MM.1S (cell line): Measurements from ENCODE around the gene TNF.

ENCODE experiments used
- DNase-seq: peaks from one replicate; pipeline ENCODE4 v3.0.0-alpha.2; 2015
- H2AFZ ChIP-seq: fragments of 300-600 bp; sonication (generic); 2 replicates; pipeline ENCODE4 v1.6.0; 2016; ENCODE audit warnings: antibody characterized with exemption, low read length
- H3F3A ChIP-seq: fragments of 300-600 bp; sonication (generic); 2 replicates; pipeline ENCODE4 v1.6.1; 2016; ENCODE audit warnings: mild to moderate bottlenecking, antibody characterized with exemption, low read length, moderate library complexity, mixed read lengths; ENCODE audit not compliant: insufficient read depth
- H3K27ac ChIP-seq: fragments of 300-600 bp; sonication (generic); 2 replicates; pipeline ENCODE4 v1.5.1; 2016; ENCODE audit warnings: mild to moderate bottlenecking, low read length
- H3K27me3 ChIP-seq: fragments of 300-600 bp; sonication (generic); replicated peaks from 2 replicates; pipeline ENCODE4 v1.6.0; 2016; ENCODE audit warnings: low read length; ENCODE audit not compliant: insufficient read depth
- H3K36me3 ChIP-seq: fragments of 300-600 bp; sonication (generic); replicated peaks from 2 replicates; pipeline ENCODE4 v1.6.1; 2016; ENCODE audit warnings: mild to moderate bottlenecking, low read length, mixed read lengths; ENCODE audit not compliant: insufficient read depth
- H3K4me1 ChIP-seq: fragments of 300-600 bp; sonication (generic); 2 replicates; pipeline ENCODE4 v1.6.1; 2016; ENCODE audit warnings: low read length, mixed read lengths
- H3K4me2 ChIP-seq: fragments of 300-600 bp; sonication (generic); 2 replicates; pipeline ENCODE4 v1.6.0; 2016; ENCODE audit warnings: low read depth, low read length
- H3K4me3 ChIP-seq: fragments of 300-600 bp; sonication (generic); 2 replicates; pipeline ENCODE4 v1.5.1; 2016; ENCODE audit warnings: low read length, mixed read lengths
- H3K79me2 ChIP-seq: fragments of 300-600 bp; sonication (generic); 2 replicates; pipeline ENCODE4 v1.6.1; 2016; ENCODE audit warnings: mixed run types, low read length, mixed read lengths
- H3K9ac ChIP-seq: fragments of 300-600 bp; sonication (generic); 2 replicates; pipeline ENCODE4 v1.6.1; 2016; ENCODE audit warnings: low read length, mixed read lengths
- H3K9me2 ChIP-seq: fragments of 300-600 bp; sonication (generic); replicated peaks from 2 replicates; pipeline ENCODE4 v1.6.1; 2016; ENCODE audit warnings: mild to moderate bottlenecking, low read length, mixed read lengths; ENCODE audit not compliant: insufficient read depth
- H3K9me3 ChIP-seq: fragments of 300-600 bp; sonication (generic); replicated peaks from 2 replicates; pipeline ENCODE4 v1.6.1; 2016; ENCODE audit warnings: mild to moderate bottlenecking, low read length, mixed read lengths; ENCODE audit not compliant: insufficient read depth
- H4K20me1 ChIP-seq: fragments of 300-600 bp; sonication (generic); 2 replicates; pipeline ENCODE4 v1.6.1; 2016; ENCODE audit warnings: mild to moderate bottlenecking, low read length, moderate library complexity, mixed read lengths; ENCODE audit not compliant: insufficient read depth
- EZH2 ChIP-seq: fragments of 300-600 bp; sonication (generic); optimal IDR thresholded peaks from 2 replicates; pipeline ENCODE3; 2017; ENCODE audit warnings: low read depth, mild to moderate bottlenecking, antibody characterized with exemption, low read length, mixed read lengths
- EZH2phosphoT487 ChIP-seq: fragments of 300-600 bp; sonication (generic); IDR thresholded peaks from 2 replicates; pipeline ENCODE4 v1.6.1; 2018; ENCODE audit warnings: antibody characterized with exemption, low read length
- TF ChIP-seq, protein P1 (sequence below): fragments of 300-600 bp; sonication (generic); IDR thresholded peaks from 2 replicates; pipeline ENCODE4 v1.5.1; 2016; ENCODE audit warnings: antibody characterized with exemption, low read length, mixed read lengths

The TNF gene

DNA sequence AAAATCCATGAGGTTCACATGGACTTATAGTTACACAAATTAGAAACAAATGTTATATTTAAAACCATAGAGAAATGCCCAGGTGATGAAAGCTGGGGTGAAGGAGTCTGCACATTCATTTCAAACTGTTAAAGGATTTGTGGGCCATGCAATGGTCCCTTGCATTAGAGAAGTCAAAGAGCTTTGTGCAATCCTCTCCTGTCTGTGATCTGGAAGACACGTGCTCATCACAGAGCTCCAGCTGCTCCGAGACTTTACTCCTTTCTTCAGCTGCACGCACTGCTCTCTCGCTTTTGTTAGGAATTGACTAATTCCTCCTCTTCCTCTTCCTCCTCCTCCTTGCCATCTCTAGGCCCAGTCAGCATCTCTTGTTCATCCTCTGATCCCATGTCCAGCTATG, 35.6 kb downstream of the TNF start:
- Histone ChIP-seq H4K20me1 (no peaks in the 10 kb centered on the region), H3K9me3 (no peaks in the 10 kb centered on the region), H3K4me2 (no peak overlapping the region), H3K27ac (no peak overlapping the region), H3K79me2 (no peaks in the 10 kb centered on the region), H3K27me3 (no peaks in the 10 kb centered on the region), H3K4me3 (no peak overlapping the region), H3K36me3 (no peaks in the 10 kb centered on the region), H3F3A (peaks cover 6% of the 10 kb centered on the region; the same call in 1 of the 2 replicates), H3K9me2 (no peaks in the 10 kb centered on the region), H2AFZ (no peak overlapping the region), H3K9ac (no peak overlapping the region), H3K4me1 (peaks cover 10% of the 10 kb centered on the region)
- no peak for DNase-seq
- TF ChIP-seq EZH2phosphoT487 (no peak), EZH2 (no peak)
- TF ChIP-seq, protein P1, sequence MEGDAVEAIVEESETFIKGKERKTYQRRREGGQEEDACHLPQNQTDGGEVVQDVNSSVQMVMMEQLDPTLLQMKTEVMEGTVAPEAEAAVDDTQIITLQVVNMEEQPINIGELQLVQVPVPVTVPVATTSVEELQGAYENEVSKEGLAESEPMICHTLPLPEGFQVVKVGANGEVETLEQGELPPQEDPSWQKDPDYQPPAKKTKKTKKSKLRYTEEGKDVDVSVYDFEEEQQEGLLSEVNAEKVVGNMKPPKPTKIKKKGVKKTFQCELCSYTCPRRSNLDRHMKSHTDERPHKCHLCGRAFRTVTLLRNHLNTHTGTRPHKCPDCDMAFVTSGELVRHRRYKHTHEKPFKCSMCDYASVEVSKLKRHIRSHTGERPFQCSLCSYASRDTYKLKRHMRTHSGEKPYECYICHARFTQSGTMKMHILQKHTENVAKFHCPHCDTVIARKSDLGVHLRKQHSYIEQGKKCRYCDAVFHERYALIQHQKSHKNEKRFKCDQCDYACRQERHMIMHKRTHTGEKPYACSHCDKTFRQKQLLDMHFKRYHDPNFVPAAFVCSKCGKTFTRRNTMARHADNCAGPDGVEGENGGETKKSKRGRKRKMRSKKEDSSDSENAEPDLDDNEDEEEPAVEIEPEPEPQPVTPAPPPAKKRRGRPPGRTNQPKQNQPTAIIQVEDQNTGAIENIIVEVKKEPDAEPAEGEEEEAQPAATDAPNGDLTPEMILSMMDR: no peak

DNA sequence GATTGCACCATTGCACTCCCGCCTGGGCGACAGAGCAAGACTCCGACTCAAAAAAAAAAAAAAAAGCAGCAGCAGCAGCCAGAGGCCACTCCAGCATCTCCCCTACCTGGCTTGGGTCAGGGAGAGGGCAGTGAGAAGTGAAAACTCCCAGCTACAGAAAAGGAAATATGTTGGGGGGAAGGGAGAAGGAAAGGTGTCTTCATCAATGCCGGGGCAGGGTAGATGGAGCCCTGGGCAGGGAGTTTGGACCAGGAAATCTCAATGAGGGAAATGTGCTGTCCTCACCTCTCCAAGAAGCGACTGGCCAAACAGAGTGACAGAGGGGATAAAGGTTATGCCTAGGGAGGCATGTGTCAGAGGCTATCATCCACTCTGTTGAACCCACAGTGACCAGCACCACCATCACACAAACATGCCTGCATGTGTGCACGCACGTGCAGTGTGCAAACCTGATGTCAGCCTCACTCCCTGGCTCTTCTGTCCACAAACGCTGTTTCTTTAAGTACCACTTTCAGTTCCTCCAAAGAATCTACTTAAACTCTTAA, 38.8 kb downstream of the TNF start:
- Histone ChIP-seq H3K9ac (peak overlapping the region; percentile 7; the same call in 1 of the 2 replicates), H3K9me2 (no peaks in the 10 kb centered on the region), H4K20me1 (no peaks in the 10 kb centered on the region), H3K4me1 (peaks cover 10% of the 10 kb centered on the region), H3K27ac (peak overlapping the region; percentile 35; the same call in 1 of the 2 replicates), H2AFZ (peak overlapping the region; percentile 50; the same call in 1 of the 2 replicates), H3K4me2 (peak overlapping the region; percentile 39; the same call in 1 of the 2 replicates), H3K36me3 (no peaks in the 10 kb centered on the region), H3K4me3 (no peak overlapping the region; the same call in 1 of the 2 replicates), H3K27me3 (no peaks in the 10 kb centered on the region), H3K9me3 (no peaks in the 10 kb centered on the region), H3F3A (peaks cover 6% of the 10 kb centered on the region; the same call in 1 of the 2 replicates), H3K79me2 (no peaks in the 10 kb centered on the region)
- TF ChIP-seq, protein P1: no peak
- TF ChIP-seq EZH2: no peak
- TF ChIP-seq EZH2phosphoT487: no peak
- peak; percentile 44 for DNase-seq

DNA sequence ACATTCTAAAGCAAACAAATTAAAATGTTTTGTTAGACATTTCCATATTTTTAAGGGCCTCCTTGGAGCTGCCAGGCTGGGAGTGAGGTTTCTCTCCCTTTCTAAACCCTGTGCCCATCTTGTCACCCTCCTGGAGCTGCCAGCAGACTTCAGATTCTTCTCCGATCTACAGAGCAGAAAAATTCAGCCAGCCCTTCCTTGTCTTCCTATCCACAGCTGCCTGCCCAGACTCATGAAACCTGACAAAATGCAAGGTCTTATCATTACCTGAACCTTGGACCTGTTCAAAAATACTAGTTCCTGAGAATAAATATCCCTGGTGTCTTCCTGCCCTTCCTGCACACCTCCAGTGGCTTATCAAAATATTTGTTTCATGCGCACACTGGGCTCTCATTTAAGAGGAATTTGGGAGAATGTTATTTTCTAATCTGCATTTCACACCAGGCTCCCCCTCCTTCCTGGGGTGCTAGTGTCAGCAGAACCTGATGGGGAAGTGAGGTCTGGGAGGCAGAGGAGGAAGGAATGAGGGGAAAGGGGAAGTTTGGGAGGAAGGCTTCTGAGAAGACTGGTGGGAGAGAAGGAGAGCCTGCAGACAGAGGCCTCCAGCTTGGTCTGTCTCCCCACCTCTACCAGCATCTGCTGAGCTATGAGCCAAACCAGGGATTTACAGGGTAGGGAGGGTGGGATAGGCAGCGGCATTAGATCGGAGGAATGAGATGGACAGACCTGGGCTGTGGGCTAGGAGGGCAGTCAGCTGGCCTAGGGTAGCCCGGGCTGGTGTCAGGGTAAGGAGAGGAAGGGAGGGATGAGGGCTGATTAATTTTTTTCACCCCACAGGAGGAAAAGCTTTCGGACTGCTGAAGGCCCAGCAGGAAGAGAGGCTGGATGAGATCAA, 39.6 kb downstream of the TNF start, which contains the start of gene AIF1:
TSS of gene AIF1 (plus strand) at position 551 of the 895 bp plus-strand sequence. CDS start at position 647, 96 bp downstream.
- Histone ChIP-seq H3K79me2 (no peaks in the 10 kb centered on the region), H3K27me3 (no peaks in the 10 kb centered on the region), H3F3A (peaks cover 10% of the 10 kb centered on the region; the same call in 1 of the 2 replicates), H3K4me1 (peaks cover 10% of the 10 kb centered on the region), H3K9me3 (no peaks in the 10 kb centered on the region), H2AFZ (peak within 1 kb of the TSS; percentile 50; the same call in 1 of the 2 replicates), H3K36me3 (no peaks in the 10 kb centered on the region), H3K9ac (peak within 1 kb of the TSS; percentile 7; the same call in 1 of the 2 replicates), H3K4me3 (no peak within 1 kb of the TSS; the same call in 1 of the 2 replicates), H4K20me1 (no peaks in the 10 kb centered on the region), H3K27ac (peak within 1 kb of the TSS; percentile 35; the same call in 1 of the 2 replicates), H3K4me2 (peak within 1 kb of the TSS; percentile 39), H3K9me2 (no peaks in the 10 kb centered on the region)
- no peak for DNase-seq
- TF ChIP-seq, protein P1: no peak
- TF ChIP-seq EZH2 (no peak), EZH2phosphoT487 (no peak)
